MM.1S (cell line): ENCODE data around the gene TRIM41.

Experiments used
- DNase-seq: peaks from one replicate; pipeline ENCODE4 v3.0.0-alpha.2; 2015
- H2AFZ ChIP-seq: fragments of 300-600 bp; sonication (generic); 2 replicates; pipeline ENCODE4 v1.6.0; 2016; ENCODE audit warnings: antibody characterized with exemption, low read length
- H3F3A ChIP-seq: fragments of 300-600 bp; sonication (generic); 2 replicates; pipeline ENCODE4 v1.6.1; 2016; ENCODE audit warnings: mild to moderate bottlenecking, antibody characterized with exemption, low read length, moderate library complexity, mixed read lengths; ENCODE audit not compliant: insufficient read depth
- H3K27ac ChIP-seq: fragments of 300-600 bp; sonication (generic); 2 replicates; pipeline ENCODE4 v1.5.1; 2016; ENCODE audit warnings: mild to moderate bottlenecking, low read length
- H3K27me3 ChIP-seq: fragments of 300-600 bp; sonication (generic); replicated peaks from 2 replicates; pipeline ENCODE4 v1.6.0; 2016; ENCODE audit warnings: low read length; ENCODE audit not compliant: insufficient read depth
- H3K36me3 ChIP-seq: fragments of 300-600 bp; sonication (generic); replicated peaks from 2 replicates; pipeline ENCODE4 v1.6.1; 2016; ENCODE audit warnings: mild to moderate bottlenecking, low read length, mixed read lengths; ENCODE audit not compliant: insufficient read depth
- H3K4me1 ChIP-seq: fragments of 300-600 bp; sonication (generic); 2 replicates; pipeline ENCODE4 v1.6.1; 2016; ENCODE audit warnings: low read length, mixed read lengths
- H3K4me2 ChIP-seq: fragments of 300-600 bp; sonication (generic); 2 replicates; pipeline ENCODE4 v1.6.0; 2016; ENCODE audit warnings: low read depth, low read length
- H3K4me3 ChIP-seq: fragments of 300-600 bp; sonication (generic); 2 replicates; pipeline ENCODE4 v1.5.1; 2016; ENCODE audit warnings: low read length, mixed read lengths
- H3K79me2 ChIP-seq: fragments of 300-600 bp; sonication (generic); 2 replicates; pipeline ENCODE4 v1.6.1; 2016; ENCODE audit warnings: mixed run types, low read length, mixed read lengths
- H3K9ac ChIP-seq: fragments of 300-600 bp; sonication (generic); 2 replicates; pipeline ENCODE4 v1.6.1; 2016; ENCODE audit warnings: low read length, mixed read lengths
- H3K9me2 ChIP-seq: fragments of 300-600 bp; sonication (generic); replicated peaks from 2 replicates; pipeline ENCODE4 v1.6.1; 2016; ENCODE audit warnings: mild to moderate bottlenecking, low read length, mixed read lengths; ENCODE audit not compliant: insufficient read depth
- H3K9me3 ChIP-seq: fragments of 300-600 bp; sonication (generic); replicated peaks from 2 replicates; pipeline ENCODE4 v1.6.1; 2016; ENCODE audit warnings: mild to moderate bottlenecking, low read length, mixed read lengths; ENCODE audit not compliant: insufficient read depth
- H4K20me1 ChIP-seq: fragments of 300-600 bp; sonication (generic); 2 replicates; pipeline ENCODE4 v1.6.1; 2016; ENCODE audit warnings: mild to moderate bottlenecking, low read length, moderate library complexity, mixed read lengths; ENCODE audit not compliant: insufficient read depth
- EZH2 ChIP-seq: fragments of 300-600 bp; sonication (generic); optimal IDR thresholded peaks from 2 replicates; pipeline ENCODE3; 2017; ENCODE audit warnings: low read depth, mild to moderate bottlenecking, antibody characterized with exemption, low read length, mixed read lengths
- EZH2phosphoT487 ChIP-seq: fragments of 300-600 bp; sonication (generic); IDR thresholded peaks from 2 replicates; pipeline ENCODE4 v1.6.1; 2018; ENCODE audit warnings: antibody characterized with exemption, low read length
- TF ChIP-seq, protein P1 (sequence below): fragments of 300-600 bp; sonication (generic); IDR thresholded peaks from 2 replicates; pipeline ENCODE4 v1.5.1; 2016; ENCODE audit warnings: antibody characterized with exemption, low read length, mixed read lengths

The TRIM41 gene

DNA sequence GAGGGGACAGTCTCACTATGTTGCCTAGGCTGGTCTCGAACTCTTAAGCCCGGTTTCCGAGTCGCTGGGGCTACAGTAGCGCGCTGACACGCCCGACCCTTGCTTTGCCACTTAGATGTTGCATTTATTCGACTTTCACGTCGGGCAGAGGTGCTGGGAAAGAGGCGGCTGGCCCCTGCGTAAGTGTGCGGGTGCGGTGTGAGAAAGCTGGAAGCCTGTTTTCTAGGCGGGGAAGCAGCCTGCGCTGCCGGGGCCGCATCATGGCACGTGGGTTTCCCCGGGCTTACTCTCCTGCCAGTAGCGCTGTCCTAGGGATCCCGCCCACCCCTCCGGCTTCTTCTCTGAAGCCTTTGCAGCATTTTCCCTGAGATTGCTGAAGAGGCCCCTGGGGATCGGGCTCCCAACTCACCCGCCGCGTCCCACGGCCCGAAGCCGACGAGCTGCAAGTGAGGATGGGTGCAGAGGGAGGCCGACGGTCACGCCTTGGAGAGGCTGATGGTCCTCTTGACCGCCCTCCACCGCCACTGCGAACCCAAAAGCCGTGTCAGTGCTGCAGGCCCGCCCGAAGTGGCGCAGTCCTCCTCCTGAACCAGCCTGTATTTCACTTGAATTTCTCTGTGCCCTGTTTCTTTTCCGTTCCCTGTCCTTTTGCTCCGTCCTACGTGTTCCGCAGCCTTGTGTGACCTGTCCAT lies 5.8 kb upstream of the TRIM41 start:
- Histone ChIP-seq H3K79me2 (no peaks in the 10 kb centered on the region), H3K9me2 (no peaks in the 10 kb centered on the region), H3K9me3 (no peaks in the 10 kb centered on the region), H3K36me3 (no peaks in the 10 kb centered on the region), H4K20me1 (no peaks in the 10 kb centered on the region), H3K27ac (peak overlapping the region; percentile 57; the same call in 1 of the 2 replicates), H3K9ac (peak overlapping the region; percentile 39), H2AFZ (peak overlapping the region; percentile 92), H3K4me2 (peak overlapping the region; percentile 86), H3K27me3 (no peaks in the 10 kb centered on the region; the same call in 1 of the 2 replicates), H3F3A (peaks cover 50% of the 10 kb centered on the region), H3K4me1 (peaks cover 12% of the 10 kb centered on the region; the same call in 1 of the 2 replicates), H3K4me3 (peak overlapping the region; percentile 74)
- peak; percentile 66 for DNase-seq
- TF ChIP-seq EZH2phosphoT487 = no peak
- TF ChIP-seq, protein P1, sequence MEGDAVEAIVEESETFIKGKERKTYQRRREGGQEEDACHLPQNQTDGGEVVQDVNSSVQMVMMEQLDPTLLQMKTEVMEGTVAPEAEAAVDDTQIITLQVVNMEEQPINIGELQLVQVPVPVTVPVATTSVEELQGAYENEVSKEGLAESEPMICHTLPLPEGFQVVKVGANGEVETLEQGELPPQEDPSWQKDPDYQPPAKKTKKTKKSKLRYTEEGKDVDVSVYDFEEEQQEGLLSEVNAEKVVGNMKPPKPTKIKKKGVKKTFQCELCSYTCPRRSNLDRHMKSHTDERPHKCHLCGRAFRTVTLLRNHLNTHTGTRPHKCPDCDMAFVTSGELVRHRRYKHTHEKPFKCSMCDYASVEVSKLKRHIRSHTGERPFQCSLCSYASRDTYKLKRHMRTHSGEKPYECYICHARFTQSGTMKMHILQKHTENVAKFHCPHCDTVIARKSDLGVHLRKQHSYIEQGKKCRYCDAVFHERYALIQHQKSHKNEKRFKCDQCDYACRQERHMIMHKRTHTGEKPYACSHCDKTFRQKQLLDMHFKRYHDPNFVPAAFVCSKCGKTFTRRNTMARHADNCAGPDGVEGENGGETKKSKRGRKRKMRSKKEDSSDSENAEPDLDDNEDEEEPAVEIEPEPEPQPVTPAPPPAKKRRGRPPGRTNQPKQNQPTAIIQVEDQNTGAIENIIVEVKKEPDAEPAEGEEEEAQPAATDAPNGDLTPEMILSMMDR = peak; percentile 35
- no peak for TF ChIP-seq EZH2

DNA sequence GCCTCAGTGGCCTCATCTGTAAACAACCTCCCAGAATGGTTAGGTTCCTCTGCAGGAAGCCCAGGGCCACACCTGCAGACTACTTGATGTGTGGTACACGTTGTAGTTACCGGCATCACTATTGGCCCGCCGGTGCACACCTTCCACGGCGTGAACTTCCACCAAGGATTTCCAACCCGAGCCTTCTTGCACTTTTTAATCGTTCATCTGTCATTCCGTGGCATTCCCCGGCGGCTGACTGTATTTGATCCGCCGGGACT lies 5.3 kb upstream of the TRIM41 start:
- peak overlapping the region; percentile 39; the same call in 1 of the 2 replicates for H3K9ac ChIP-seq
- H3K36me3 ChIP-seq = no peaks in the 10 kb centered on the region
- peaks cover 55% of the 10 kb centered on the region for H3F3A ChIP-seq
- H3K9me3 ChIP-seq = no peaks in the 10 kb centered on the region
- no peaks in the 10 kb centered on the region for H3K9me2 ChIP-seq
- peak; percentile 46 for DNase-seq
- no peaks in the 10 kb centered on the region for H4K20me1 ChIP-seq
- H3K27me3 ChIP-seq = no peaks in the 10 kb centered on the region; the same call in 1 of the 2 replicates
- no peaks in the 10 kb centered on the region for H3K79me2 ChIP-seq
- H3K4me2 ChIP-seq = peak overlapping the region; percentile 86
- peaks cover 12% of the 10 kb centered on the region; the same call in 1 of the 2 replicates for H3K4me1 ChIP-seq
- H3K4me3 ChIP-seq = peak overlapping the region; percentile 74
- H3K27ac ChIP-seq = peak overlapping the region; percentile 57; the same call in 1 of the 2 replicates
- TF ChIP-seq, protein P1 = no peak
- TF ChIP-seq EZH2phosphoT487 (no peak), EZH2 (no peak)
- H2AFZ ChIP-seq = peak overlapping the region; percentile 92

DNA sequence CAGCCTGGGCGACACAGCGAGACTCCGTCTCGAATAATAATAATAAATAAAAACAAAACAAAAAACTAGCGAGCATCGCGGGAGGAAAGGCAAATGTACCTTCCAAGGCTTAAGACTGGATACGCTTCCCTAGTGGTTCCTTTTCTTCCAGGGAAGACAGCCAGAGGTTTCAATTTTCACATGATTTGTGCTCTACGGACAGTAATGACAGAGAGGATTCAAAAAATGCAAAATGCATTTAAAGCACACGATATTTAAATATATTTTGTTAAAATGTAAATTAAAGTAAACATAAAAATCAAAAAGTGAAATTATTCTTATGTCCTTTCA lies 4.3 kb upstream of the TRIM41 start:
- Histone ChIP-seq H3K79me2 (peaks cover 2% of the 10 kb centered on the region; the same call in 1 of the 2 replicates), H3K9me2 (no peaks in the 10 kb centered on the region), H3K27me3 (no peaks in the 10 kb centered on the region), H3K4me2 (peak overlapping the region; percentile 86; the same call in 1 of the 2 replicates), H3K9me3 (no peaks in the 10 kb centered on the region), H3K4me1 (peaks cover 12% of the 10 kb centered on the region; the same call in 1 of the 2 replicates), H4K20me1 (no peaks in the 10 kb centered on the region), H3K4me3 (peak overlapping the region; percentile 74), H3K36me3 (no peaks in the 10 kb centered on the region), H2AFZ (peak overlapping the region; percentile 69; the same call in 1 of the 2 replicates), H3F3A (peaks cover 65% of the 10 kb centered on the region), H3K9ac (no peak overlapping the region; the same call in 1 of the 2 replicates), H3K27ac (peak overlapping the region; percentile 57; the same call in 1 of the 2 replicates)
- TF ChIP-seq, protein P1 = no peak
- peak; percentile 2 for DNase-seq
